Lower lobe of right lung (tissue), 2 donors: ENCODE results near the gene VEPH1. TPM values are rescaled to one million over a fixed set of nuclear protein-coding genes. Genes with fewer than 3 reads are reported as not detected.

Experiments used
- ATAC-seq, 2 donors: fragments of 200-7000 bp; cut with Tn5 transposase; one replicate each; pipeline ENCODE4 v1.9.1; 2020 to 2022; ENCODE audit warnings: mild to moderate bottlenecking in 2 of 2, moderate library complexity in 2 of 2
- DNase-seq: peaks from one replicate; pipeline ENCODE4 v3.0.0-alpha.2; 2020
- H3K27ac ChIP-seq: fragments of 200-600 bp; one replicate; pipeline ENCODE4 v1.8.0; 2022
- H3K27me3 ChIP-seq: fragments of 200-600 bp; one replicate; pipeline ENCODE4 v1.8.0; 2022; ENCODE audit warnings: low read depth
- H3K36me3 ChIP-seq: fragments of 200-600 bp; one replicate; pipeline ENCODE4 v1.8.0; 2022; ENCODE audit warnings: mild to moderate bottlenecking
- H3K4me1 ChIP-seq: fragments of 200-600 bp; one replicate; pipeline ENCODE4 v1.8.0; 2022
- H3K4me3 ChIP-seq: fragments of 200-600 bp; one replicate; pipeline ENCODE4 v1.8.0; 2022; ENCODE audit warnings: mild to moderate bottlenecking
- H3K9me3 ChIP-seq: fragments of 200-600 bp; one replicate; pipeline ENCODE4 v1.8.0; 2022
- CTCF ChIP-seq: fragments of 200-600 bp; IDR thresholded peaks from one replicate; pipeline ENCODE4 v1.8.0; 2022; ENCODE audit warnings: antibody characterized with exemption, mild to moderate bottlenecking
- intact Hi-C: fragments of 100-400 bp; cut with DNase I; formaldehyde crosslinking; loops from one replicate; pipeline ENCODE4 v1.11.0; 2022
- total RNA-seq: library from RNA; stranded (reverse); fragmentation: NEBNext Ultra II Directional; extraction: Animal tissue kit (Norgen Biotek cat#: 25700); gene quantifications from one replicate; pipeline ENCODE4 v1.2.1, GENCODE V29; 2021
- donor health status: DM: no; HTN: yes; CAD: no; lungs with severe emphysema.

VEPH1 gene
- total RNA-seq, 1 donor from 2014 or later = 116 TPM

DNA sequence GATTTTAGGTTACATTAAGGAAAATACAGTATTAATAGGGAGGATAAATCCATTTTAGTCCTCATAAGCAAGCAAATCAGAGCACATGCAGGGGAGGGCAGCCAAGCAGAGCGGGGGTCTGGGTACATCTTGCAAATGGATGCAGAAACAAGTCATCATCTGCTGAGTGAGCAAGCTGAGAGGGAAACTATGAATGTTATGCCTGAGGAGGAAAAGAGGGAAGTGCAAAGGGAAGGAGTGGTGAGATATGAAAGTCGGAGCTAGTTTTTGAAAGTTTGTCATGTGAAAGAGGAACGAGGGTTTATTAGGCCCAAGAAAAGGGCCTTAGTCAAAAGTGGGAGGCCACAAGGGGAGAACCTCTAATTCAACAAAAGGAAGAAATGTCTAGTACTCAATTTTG, 51.1 kb downstream of the VEPH1 start:
- Histone ChIP-seq H3K36me3 (no peaks in the 10 kb centered on the region), H3K9me3 (no peaks in the 10 kb centered on the region), H3K27ac (no peak overlapping the region), H3K27me3 (no peaks in the 10 kb centered on the region), H3K4me1 (no peaks in the 10 kb centered on the region), H3K4me3 (no peak overlapping the region)
- DNase-seq = no peak
- intact Hi-C loops = no loop called here
- no peak for TF ChIP-seq CTCF
- peak in 1 of 2 donors; percentile 29 for ATAC-seq

DNA sequence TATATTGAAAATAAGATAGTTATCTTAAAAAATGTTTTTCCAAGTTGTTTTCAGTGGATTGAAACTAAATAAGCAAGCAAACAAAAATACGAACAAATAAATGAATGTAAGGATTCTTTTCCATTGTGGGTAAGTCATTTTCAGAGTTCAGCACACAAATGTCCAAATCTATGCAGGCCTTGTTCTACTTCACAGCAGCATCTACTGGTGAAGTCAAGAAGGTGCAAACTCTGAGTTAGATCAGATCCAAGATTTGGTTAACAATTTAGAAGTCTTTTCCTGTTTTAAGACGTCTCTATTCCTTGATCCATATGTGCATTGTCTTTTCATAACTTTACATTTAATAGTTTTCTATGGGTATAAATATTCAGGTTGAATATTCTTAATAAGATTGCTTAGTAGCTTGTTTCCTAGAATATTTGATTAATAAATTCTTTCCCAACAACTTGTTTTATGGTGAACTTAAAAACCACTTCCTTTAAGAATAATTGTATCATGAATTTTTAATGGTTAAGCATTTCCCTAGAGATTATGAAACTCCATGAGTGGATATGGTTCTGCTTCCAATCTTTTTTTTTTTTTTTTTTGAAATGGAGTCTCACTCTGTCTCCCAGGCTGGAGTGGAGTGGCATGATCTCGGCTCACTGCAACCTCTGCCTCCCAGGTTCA, 56.1 kb downstream of the VEPH1 start:
- ATAC-seq = no peak
- H3K4me1 ChIP-seq = peaks cover 14% of the 10 kb centered on the region

DNA sequence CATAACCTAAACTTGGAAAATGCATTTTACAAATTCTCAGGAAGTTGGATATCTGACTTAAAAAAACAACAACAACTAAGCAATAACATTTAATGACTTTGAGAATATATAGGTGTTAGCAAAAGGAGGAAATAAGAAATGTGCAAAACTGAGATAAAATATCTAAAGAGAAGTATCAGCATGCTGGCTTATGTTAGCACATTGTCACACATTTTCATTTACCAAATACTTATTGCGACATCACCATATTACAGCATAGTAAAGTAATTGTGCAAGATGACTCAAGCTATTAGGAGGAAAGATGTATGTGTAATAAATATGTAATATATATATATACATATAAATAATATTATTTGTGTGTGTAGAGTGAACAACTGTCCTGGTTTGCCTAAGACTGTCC, 57.4 kb downstream of the VEPH1 start:
- ATAC-seq = peak in 1 of 2 donors; percentile 20

More for the DNA sequence above, 56.1 kb downstream of the VEPH1 start:
- H3K36me3 ChIP-seq = no peaks in the 10 kb centered on the region
- no peak overlapping the region for H3K4me3 ChIP-seq
- H3K27me3 ChIP-seq = no peaks in the 10 kb centered on the region
- intact Hi-C loops = no loop called here
- DNase-seq = no peak
- peak; percentile 34 for TF ChIP-seq CTCF
- no peak overlapping the region for H3K27ac ChIP-seq
- no peaks in the 10 kb centered on the region for H3K9me3 ChIP-seq

GRCh38 chr3:157444797-157445184, 58.4 kb downstream of the VEPH1 start:
- no peak for DNase-seq
- Histone ChIP-seq H3K27ac (no peak overlapping the region), H3K4me1 (peaks cover 14% of the 10 kb centered on the region), H3K36me3 (no peaks in the 10 kb centered on the region), H3K27me3 (no peaks in the 10 kb centered on the region), H3K9me3 (no peaks in the 10 kb centered on the region), H3K4me3 (no peak overlapping the region)
- no peak for ATAC-seq
- intact Hi-C loops = no loop called here
- no peak for TF ChIP-seq CTCF

More for the DNA sequence above, 57.4 kb downstream of the VEPH1 start:
- intact Hi-C loops = no loop called here
- DNase-seq = no peak
- Histone ChIP-seq H3K9me3 (no peaks in the 10 kb centered on the region), H3K4me1 (peaks cover 14% of the 10 kb centered on the region), H3K27ac (no peak overlapping the region), H3K36me3 (no peaks in the 10 kb centered on the region), H3K4me3 (no peak overlapping the region), H3K27me3 (no peaks in the 10 kb centered on the region)
- no peak for TF ChIP-seq CTCF

- intact Hi-C loops = no loop called here
- no peak for DNase-seq
- ATAC-seq = no peak
- H3K4me3 ChIP-seq = no peak overlapping the region
- TF ChIP-seq CTCF = no peak
- no peak overlapping the region for H3K27ac ChIP-seq
- peaks cover 16% of the 10 kb centered on the region for H3K4me1 ChIP-seq
- H3K36me3 ChIP-seq = no peaks in the 10 kb centered on the region
- H3K27me3 ChIP-seq = no peaks in the 10 kb centered on the region
- no peaks in the 10 kb centered on the region for H3K9me3 ChIP-seq
Measured at GRCh38 chr3:157443905-157444796, 59.1 kb downstream of the VEPH1 start.
